ENCODE data around the gene CLDN4. TPM values are rescaled to one million over a fixed set of nuclear protein-coding genes. Genes with fewer than 3 reads are reported as not detected.
A peak's percentile ranks its signal among the peaks of the same experiment; 100 is the strongest.

The CLDN4 gene
- total RNA-seq, 2 experiments from 2014 or later = 0.05 to 0.14 TPM

GRCh38 chr7:73865738-73866445 lies 35.1 kb downstream of the CLDN4 start:
- CTCF ChIA-PET = interaction anchor here (1.4 kb wide), 1 partner anchor 11 kb away, joined by 3 read pairs; no protein-coding TSS in a partner anchor
- H3K4me1 ChIP-seq (ENCODE audit: insufficient read depth, low read length) = no peaks in the 10 kb centered on the region
- H3K9me3 Mint-ChIP-seq = no peaks in the 10 kb centered on the region

GRCh38 chr7:73866446-73866767 lies 35.6 kb downstream of the CLDN4 start:
- H3K27ac Mint-ChIP-seq = no peak overlapping the region
- no peaks in the 10 kb centered on the region for H3K27me3 ChIP-seq (ENCODE audit: control insufficient read depth in 1 of 2, insufficient read depth in 2 of 2, low read length in 2 of 2)
- no peaks in the 10 kb centered on the region for H3K9me3 Mint-ChIP-seq
- H3K9me3 ChIP-seq (ENCODE audit: control insufficient read depth in 1 of 2, insufficient read depth in 1 of 2, low read length in 2 of 2) = no peaks in the 10 kb centered on the region
- no peak overlapping the region for H3K27ac ChIP-seq (ENCODE audit: low read depth in 1 of 2, low read length in 2 of 2)
- H3K4me1 Mint-ChIP-seq (ENCODE audit: low read depth) = no peaks in the 10 kb centered on the region
- no peak for TF ChIP-seq CTCF (IDR thresholded peaks at IDR 0.05)
- no peak overlapping the region for H3K4me3 ChIP-seq (ENCODE audit: low read length)
- no peaks in the 10 kb centered on the region for H3K36me3 Mint-ChIP-seq (ENCODE audit: low read depth)
- H3K27me3 Mint-ChIP-seq = no peaks in the 10 kb centered on the region
- ATAC-seq (ENCODE audit: poor library complexity) (no peak), DNase-seq (no peak)
- ChIA-PET POLR2A (no interaction called here), CTCF (interaction anchor here (1.4 kb wide), 1 partner anchor 12 kb away, joined by 3 read pairs; no protein-coding TSS in a partner anchor)
- no peak overlapping the region for H3K4me3 Mint-ChIP-seq
- intact Hi-C loops (cut with DNase I, micrococcal nuclease) = no loop called here
- no peaks in the 10 kb centered on the region for H3K36me3 ChIP-seq (ENCODE audit: insufficient read depth, low read length)
- H3K4me1 ChIP-seq (ENCODE audit: insufficient read depth, low read length) = no peaks in the 10 kb centered on the region

More at GRCh38 chr7:73865738-73866445, 35.1 kb downstream of the CLDN4 start:
- intact Hi-C loops (cut with DNase I, micrococcal nuclease) = no loop called here
- peak in 2 of 14 experiments; percentile 18 to 22 for DNase-seq
- Histone ChIP-seq H3K27ac (ENCODE audit: low read depth in 1 of 2, low read length in 2 of 2) (no peak overlapping the region), H3K36me3 (ENCODE audit: insufficient read depth, low read length) (no peaks in the 10 kb centered on the region), H3K9me3 (ENCODE audit: control insufficient read depth in 1 of 2, insufficient read depth in 1 of 2, low read length in 2 of 2) (no peaks in the 10 kb centered on the region), H3K4me3 (ENCODE audit: low read length) (no peak overlapping the region), H3K27me3 (ENCODE audit: control insufficient read depth in 1 of 2, insufficient read depth in 2 of 2, low read length in 2 of 2) (no peaks in the 10 kb centered on the region)
- Mint-ChIP-seq H3K27ac (no peak overlapping the region), H3K27me3 (no peaks in the 10 kb centered on the region), H3K4me1 (ENCODE audit: low read depth) (no peaks in the 10 kb centered on the region), H3K36me3 (ENCODE audit: low read depth) (no peaks in the 10 kb centered on the region), H3K4me3 (no peak overlapping the region)
- ATAC-seq (ENCODE audit: poor library complexity) = no peak
- no peak for TF ChIP-seq CTCF (IDR thresholded peaks at IDR 0.05)
- POLR2A ChIA-PET = no interaction called here

- Histone ChIP-seq H3K4me1 (ENCODE audit: insufficient read depth, low read length) (no peaks in the 10 kb centered on the region), H3K4me3 (ENCODE audit: low read length) (no peak overlapping the region), H3K27ac (ENCODE audit: low read depth in 1 of 2, low read length in 2 of 2) (no peak overlapping the region), H3K36me3 (ENCODE audit: insufficient read depth, low read length) (no peaks in the 10 kb centered on the region), H3K9me3 (ENCODE audit: control insufficient read depth in 1 of 2, insufficient read depth in 1 of 2, low read length in 2 of 2) (no peaks in the 10 kb centered on the region), H3K27me3 (ENCODE audit: control insufficient read depth in 1 of 2, insufficient read depth in 2 of 2, low read length in 2 of 2) (no peaks in the 10 kb centered on the region)
- DNase-seq = no peak
- intact Hi-C loops (cut with DNase I, micrococcal nuclease) = no loop called here
- no peaks in the 10 kb centered on the region for H3K9me3 Mint-ChIP-seq
- H3K27ac Mint-ChIP-seq = no peak overlapping the region
- no peak for ATAC-seq (ENCODE audit: poor library complexity)
- H3K4me3 Mint-ChIP-seq = no peak overlapping the region
- POLR2A ChIA-PET = no interaction called here
- no peak for TF ChIP-seq CTCF (IDR thresholded peaks at IDR 0.05)
- CTCF ChIA-PET = no interaction called here
- H3K36me3 Mint-ChIP-seq (ENCODE audit: low read depth) = no peaks in the 10 kb centered on the region
- H3K27me3 Mint-ChIP-seq = no peaks in the 10 kb centered on the region
- H3K4me1 Mint-ChIP-seq (ENCODE audit: low read depth) = no peaks in the 10 kb centered on the region
Observed at GRCh38 chr7:73869011-73869798, 38.4 kb downstream of the CLDN4 start.
